ENCODE results near the gene ARHGAP45.

Gene ARHGAP45

GRCh38 chr19:1089126-1089771 lies 22.3 kb downstream of the ARHGAP45 start:
- no peak for DNase-seq

- peak; percentile 68 to 72 for DNase-seq
Measured at GRCh38 chr19:1089891-1090290, 22.9 kb downstream of the ARHGAP45 start.

GRCh38 chr19:1090731-1091543 lies 24.0 kb downstream of the ARHGAP45 start:
- DNase-seq = no peak

DNA sequence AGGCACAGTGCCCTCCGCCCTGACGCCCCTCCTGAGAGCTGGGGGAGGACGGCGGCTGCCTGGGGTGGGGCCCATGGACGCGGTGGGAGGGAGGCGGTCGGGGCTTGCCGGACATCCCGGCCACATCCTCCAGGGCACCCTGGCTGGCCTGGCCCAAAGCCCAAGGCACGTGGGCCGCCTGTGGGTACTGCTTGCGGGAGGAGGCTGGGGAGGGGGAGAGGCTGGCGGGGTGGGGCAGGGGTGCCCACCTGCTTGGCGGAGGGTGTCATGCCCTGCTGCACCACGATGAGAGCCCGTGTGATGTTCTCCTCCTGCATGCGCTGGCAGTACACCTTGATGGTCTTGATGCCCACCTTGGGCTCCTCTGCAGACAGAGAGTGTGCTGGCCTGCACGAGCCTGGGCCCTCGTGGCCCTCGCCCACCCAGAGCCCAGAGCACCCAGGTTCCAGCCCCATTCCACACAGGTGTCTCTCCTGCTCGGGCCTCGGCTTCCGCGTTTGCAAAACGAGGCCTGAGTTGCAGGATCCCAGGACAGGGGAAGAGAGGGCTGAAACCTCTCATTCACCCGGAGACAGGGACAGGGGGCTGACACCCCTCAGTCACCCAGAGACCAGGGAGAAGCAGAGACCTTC lies 24.7 kb downstream of the ARHGAP45 start:
- no peak for DNase-seq

DNA sequence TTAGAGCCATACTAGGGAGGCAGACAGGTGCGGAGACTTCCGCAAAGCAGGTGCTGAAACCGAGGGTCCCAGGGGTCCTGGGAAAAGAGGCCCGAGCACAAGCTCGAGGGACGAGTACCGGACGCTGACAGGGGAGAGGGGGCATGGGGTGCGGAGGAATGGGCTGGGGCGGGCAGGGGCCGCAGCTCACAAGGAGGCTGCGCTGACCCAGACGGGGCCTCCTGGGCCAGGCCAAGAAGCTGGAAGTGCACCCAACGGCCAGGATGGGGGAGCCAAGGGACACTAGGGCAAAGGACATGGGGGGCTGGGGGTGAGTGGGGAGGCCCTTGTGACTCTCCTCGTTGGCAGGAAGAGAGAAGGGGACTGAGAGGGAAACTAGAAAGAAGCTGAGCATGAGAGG lies 26.4 kb downstream of the ARHGAP45 start:
- no peak for DNase-seq

- DNase-seq = no peak
Measured at GRCh38 chr19:1093811-1094553, 27.0 kb downstream of the ARHGAP45 start.

- DNase-seq = no peak
Measured at GRCh38 chr19:1094655-1094977, 27.6 kb downstream of the ARHGAP45 start.

DNA sequence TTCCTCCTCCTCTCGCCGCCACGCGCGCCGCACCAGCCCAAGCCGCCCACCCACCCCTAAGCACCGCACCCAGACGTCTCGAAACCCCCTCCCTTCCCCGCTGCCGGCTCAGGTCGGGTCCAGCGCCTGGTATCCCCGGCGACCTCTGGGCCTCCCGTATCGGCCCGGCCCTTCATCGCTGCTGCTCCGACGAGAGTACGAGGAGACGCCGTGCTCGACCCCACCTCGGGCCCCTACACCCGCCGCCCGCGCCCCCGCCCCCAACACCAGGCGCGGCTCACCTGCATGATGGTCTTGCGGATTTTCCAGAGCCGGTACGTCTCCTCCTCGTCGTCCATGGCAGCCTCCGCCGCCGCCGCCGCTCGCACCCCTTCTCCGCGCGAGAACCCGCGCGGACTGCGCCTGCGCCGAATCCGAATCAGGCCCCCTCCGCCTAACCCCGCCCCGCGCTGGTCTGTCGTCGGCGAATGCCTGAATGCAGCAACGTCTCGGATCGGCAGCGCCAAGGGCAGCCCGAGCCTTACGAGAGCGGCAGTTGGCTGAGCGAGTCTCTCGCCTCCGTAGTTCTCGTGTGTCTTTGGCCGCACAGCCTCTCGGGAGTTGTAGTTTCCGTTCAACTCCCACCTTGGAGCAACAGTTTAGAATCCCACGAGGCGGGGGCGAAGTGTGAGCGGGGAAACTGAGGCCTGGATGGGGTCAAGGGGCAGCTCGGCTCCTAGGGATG lies 28.2 kb downstream of the ARHGAP45 start, which contains the start of gene POLR2E:
Gene POLR2E, minus strand, starts transcription at position 398 of the 724 bp plus-strand sequence. Its CDS starts 60 bp downstream, at position 338.
- DNase-seq = peak; percentile 98

DNA sequence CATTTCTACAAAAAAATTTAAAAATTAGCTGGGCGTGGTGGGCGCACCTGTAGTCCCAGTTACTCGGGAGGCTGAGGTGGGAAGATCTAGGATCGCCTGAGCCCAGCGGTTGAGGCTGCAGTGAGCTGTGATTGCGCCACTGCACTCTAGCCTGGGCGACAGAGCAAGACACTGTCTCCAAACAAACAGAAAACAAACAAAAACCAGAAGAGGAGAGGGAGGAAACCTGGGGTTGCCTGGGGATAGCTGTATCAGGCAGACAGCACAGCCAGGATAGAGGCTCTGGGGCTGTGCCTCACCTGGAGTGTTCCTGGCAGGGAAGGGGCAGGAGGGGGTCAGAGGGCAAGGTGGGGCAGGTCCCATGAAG lies 30.8 kb downstream of the ARHGAP45 start:
- no peak for DNase-seq

- DNase-seq = no peak
Measured at GRCh38 chr19:1098177-1099051, 31.4 kb downstream of the ARHGAP45 start.

- DNase-seq = no peak
Measured at GRCh38 chr19:1101337-1101698, 34.4 kb downstream of the ARHGAP45 start.

GRCh38 chr19:1102407-1103131 lies 35.6 kb downstream of the ARHGAP45 start:
- DNase-seq = peak; percentile 47 to 52

DNA sequence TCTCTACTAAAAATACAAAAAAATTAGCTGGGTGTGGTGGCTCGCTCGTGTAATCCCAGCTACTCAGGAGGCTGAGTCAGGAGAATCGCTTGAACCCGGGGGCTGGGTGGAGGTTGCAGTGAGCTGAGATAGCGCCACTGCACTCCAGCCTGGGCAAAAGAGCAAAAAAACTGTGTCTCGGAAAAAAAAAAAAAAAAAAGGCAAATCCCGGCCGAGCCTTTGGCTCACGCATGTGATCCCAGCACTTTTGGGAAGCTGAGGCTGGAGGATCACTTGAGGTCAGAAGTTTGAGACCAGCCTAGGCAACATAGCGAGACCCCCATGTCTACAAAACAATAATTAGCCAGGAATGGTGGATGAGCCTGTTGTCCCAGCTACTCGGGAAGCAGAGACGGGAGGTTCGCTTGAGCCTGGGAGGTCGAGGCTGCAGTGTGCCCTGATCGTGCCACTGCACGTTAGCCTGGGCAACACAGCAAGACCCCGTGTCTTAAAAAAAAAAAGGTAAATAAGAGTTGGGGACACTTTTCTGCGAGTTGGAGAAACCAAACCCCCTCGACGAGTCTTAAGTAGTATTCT lies 36.3 kb downstream of the ARHGAP45 start:
- no peak for DNase-seq

DNA sequence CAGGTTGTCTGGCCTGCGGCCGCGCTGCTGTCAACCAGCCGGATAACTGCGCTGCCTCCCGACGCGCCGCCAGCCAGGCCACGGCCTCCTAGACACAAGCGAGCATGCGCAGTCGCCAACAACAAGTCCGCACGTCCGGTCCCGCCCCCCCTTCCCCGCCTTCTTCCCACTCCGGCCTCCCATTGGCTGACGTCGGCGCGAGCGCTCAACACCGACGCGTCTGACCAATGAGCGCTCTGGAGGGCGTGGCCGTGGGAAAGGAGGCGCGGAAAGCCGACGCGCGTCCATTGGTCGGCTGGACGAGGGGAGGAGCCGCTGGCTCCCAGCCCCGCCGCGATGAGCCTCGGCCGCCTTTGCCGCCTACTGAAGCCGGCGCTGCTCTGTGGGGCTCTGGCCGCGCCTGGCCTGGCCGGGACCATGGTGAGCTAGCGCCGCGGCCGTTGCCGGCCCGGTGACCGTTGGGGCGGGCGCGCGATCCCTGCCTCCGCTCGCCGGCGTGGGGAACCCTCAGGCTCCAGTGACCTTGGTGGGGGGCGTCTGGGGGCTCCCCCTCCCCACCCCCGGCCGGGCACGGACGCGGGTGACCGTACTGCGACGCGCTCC lies 36.8 kb downstream of the ARHGAP45 start, which contains the start of gene GPX4:
Gene GPX4, plus strand, starts transcription at position 287 of the 603 bp plus-strand sequence. Its CDS starts 50 bp downstream, at position 337.
- DNase-seq = peak; percentile 98 to 99

DNA sequence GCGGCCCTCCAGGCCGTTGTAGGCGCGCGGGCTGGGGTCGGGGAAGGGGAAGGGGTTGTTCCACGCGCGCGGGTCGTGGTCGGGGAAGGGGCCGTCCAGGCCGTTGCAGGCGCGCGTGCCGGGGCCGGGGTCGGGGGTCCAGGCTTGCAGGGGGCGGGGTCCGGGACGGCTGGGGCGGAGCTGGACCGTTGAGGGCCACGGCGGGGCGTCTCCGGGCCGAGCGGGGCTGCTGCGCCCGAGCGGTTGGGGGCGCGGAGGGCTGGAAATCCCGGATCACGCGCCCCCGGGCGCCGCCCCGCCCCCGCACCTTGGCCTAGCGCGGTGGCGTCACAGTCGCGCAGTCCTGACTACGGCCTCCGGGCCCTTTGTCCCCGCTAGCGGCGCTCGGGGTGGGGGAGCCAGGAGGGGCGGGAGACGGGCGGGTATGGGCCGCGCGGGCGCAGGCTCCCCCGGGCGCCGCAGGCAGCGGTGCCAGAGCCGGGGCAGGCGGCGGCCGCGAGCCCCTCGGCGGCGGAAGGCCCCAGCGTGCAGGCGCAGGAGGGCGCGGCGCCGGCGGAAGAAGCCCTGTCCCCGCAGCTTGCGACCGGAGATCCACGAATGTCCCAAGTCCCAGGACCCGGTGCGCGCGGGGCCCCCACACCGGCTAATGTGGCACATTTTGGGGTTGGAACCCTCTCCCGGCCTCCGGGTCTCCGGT lies 37.5 kb downstream of the ARHGAP45 start:
- DNase-seq = peak; percentile 76 to 78

DNA sequence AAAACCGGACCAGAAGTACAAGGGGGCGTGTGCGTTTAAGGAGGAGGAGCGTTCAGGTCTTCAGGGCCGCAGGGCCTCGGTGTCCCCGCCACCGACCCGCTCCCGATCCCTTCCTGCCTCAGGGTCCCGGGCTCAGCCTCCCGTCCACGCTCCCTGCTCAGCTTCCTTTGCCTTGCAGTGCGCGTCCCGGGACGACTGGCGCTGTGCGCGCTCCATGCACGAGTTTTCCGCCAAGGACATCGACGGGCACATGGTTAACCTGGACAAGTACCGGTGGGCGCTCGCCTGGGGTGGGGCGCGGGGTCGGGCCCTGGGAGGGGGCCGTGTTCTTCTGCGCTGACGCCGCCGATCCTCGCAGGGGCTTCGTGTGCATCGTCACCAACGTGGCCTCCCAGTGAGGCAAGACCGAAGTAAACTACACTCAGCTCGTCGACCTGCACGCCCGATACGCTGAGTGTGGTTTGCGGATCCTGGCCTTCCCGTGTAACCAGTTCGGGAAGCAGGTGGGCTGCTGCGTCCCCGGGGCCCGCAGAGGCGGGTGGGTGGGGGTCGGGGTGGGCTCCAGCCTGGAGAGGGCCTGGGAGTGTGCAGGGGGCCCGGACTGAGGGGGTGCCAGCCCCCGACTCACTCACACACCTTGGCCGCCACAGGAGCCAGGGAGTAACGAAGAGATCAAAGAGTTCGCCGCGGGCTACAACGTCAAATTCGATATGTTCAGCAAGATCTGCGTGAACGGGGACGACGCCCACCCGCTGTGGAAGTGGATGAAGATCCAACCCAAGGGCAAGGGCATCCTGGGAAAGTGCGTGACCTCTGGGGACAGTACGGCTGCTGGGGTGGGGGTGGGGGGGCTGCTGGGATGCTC lies 38.3 kb downstream of the ARHGAP45 start:
- no peak for DNase-seq

DNA sequence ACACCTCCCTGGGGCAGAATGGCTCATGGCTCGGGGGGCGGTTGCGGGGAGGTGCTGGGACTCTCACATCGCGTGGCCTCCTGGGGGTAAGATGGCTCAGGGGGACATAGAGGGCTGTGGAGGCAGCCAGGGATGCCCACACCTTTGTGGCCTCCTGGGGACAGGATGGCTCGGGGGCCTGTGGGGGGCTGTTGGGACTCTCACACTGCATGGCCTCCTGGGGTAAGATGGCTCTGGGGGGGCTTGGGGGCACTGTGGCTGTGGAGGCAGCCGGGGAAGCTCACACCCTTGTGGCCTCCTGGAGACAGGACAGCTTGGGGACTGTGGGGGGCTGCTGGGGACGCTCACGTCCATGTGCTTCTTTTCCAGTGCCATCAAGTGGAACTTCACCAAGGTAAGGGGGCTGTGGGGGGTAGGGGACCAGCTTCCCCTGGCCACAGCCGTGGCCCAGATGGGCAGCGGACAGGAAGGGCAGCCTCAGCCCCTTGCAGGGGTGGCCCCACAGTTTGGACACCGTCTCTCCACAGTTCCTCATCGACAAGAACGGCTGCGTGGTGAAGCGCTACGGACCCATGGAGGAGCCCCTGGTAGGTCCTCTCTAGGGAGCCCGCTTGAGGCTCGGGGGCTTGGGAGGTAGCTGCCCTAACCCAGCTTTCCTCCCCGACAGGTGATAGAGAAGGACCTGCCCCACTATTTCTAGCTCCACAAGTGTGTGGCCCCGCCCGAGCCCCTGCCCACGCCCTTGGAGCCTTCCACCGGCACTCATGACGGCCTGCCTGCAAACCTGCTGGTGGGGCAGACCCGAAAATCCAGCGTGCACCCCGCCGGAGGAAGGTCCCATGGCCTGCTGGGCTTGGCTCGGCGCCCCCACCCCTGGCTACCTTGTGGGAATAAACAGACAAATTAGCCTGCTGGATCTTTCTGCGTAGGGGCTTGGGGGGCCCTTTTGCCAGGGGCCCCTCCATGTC lies 39.2 kb downstream of the ARHGAP45 start:
- no peak for DNase-seq

Data from CD4-positive, alpha-beta T cell treated with Interleukin-4 for 1 hour (primary cell).